A549 (cell line): Measurements from ENCODE around the gene TSSK6. TPM values are rescaled to one million over a fixed set of nuclear protein-coding genes. Genes with fewer than 3 reads are reported as not detected.

Source experiments
- ATAC-seq, 2 experiments: fragments of 200-7000 bp in 1 of 2; fragments of >200 bp in 1 of 2; cut with Nextera tagmentation in 1 of 2; cut with Tn5 transposase in 1 of 2; 3 replicates each; pipeline versions ENCODE4 v1.8.0 to v1.9.1; 2018 to 2020; ENCODE audit warnings: mild to moderate bottlenecking in 1 of 2, moderate library complexity in 1 of 2
- CTCF ChIA-PET: fragments of 300-600 bp; sonication (Branson Sonifier 250); formaldehyde crosslinking; extraction: SDS; loops from one replicate; lab custom pipeline; 2021; ENCODE audit warnings: antibody characterized with exemption, inconsistent platforms; lab: Yijun Ruan, JAX
- POLR2A ChIA-PET: fragments of 350-600 bp; formaldehyde crosslinking; extraction: SDS; loops from one replicate; lab custom pipeline; 2021; ENCODE audit warnings: antibody characterized with exemption, inconsistent platforms; lab: Yijun Ruan, JAX
- DNase-seq, 2 experiments: peaks; one replicate each; pipeline versions ENCODE4 v3.0.0 to v3.0.0-alpha.2; 2011 to 2016; ENCODE audit warnings: low read depth in 1 of 2, low spot score in 1 of 2
- FAIRE-seq: peaks from 2 replicates; lab custom pipeline; 2011; peaks lifted over from hg19 to GRCh38; lab: Jason Lieb, UNC
- H3K27ac ChIP-seq, 2 experiments: fragments of >200 bp; sonication (Bioruptor Twin); formaldehyde crosslinking; 3 replicates each; pipeline ENCODE4 v1.5.1; 2016 to 2017
- H3K4me1 ChIP-seq: fragments of >200 bp; sonication (Bioruptor Twin); formaldehyde crosslinking; 3 replicates; pipeline ENCODE4 v1.6.1; 2016
- H3K4me2 ChIP-seq: fragments of >200 bp; sonication (Bioruptor Twin); formaldehyde crosslinking; 3 replicates; pipeline ENCODE4 v1.6.1; 2016
- H3K4me3 ChIP-seq: fragments of >200 bp; sonication (Bioruptor Twin); formaldehyde crosslinking; 3 replicates; pipeline ENCODE4 v1.5.1; 2016
- H3K9me3 ChIP-seq: fragments of >200 bp; sonication (Bioruptor Twin); formaldehyde crosslinking; 3 replicates; pipeline ENCODE4 v1.6.1; 2016
- CEBPB ChIP-seq, 2 experiments: fragments of >200 bp in 1 of 2; sonication (Bioruptor Twin) in 1 of 2; formaldehyde crosslinking in 1 of 2; IDR thresholded peaks; 2 replicates each; pipeline ENCODE4 v1.6.1; 2012 to 2016
- CHD2 ChIP-seq: fragments of 150-350 bp; IDR thresholded peaks from 2 replicates; pipeline ENCODE4 v1.6.1; 2014; ENCODE audit warnings: low read length; ENCODE audit not compliant: partially characterized antibody
- EHF ChIP-seq: fragments of 250-450 bp; sonication (Bioruptor Pico); IDR thresholded peaks from 2 replicates; pipeline ENCODE4 v1.5.0; 2020; ENCODE audit warnings: mild to moderate bottlenecking
- EHMT2 ChIP-seq: fragments of 200-600 bp; sonication (generic); IDR thresholded peaks from 2 replicates; pipeline ENCODE4 v1.6.1; 2016; ENCODE audit warnings: antibody characterized with exemption, low read depth, mild to moderate bottlenecking, moderate library complexity
- EP300 ChIP-seq, 2 experiments: fragments of >200 bp; sonication (Bioruptor Twin); formaldehyde crosslinking; IDR thresholded peaks; 2 replicates in 1 of 2; 3 replicates in 1 of 2; pipeline ENCODE4 v1.6.1; 2016 to 2017
- ESRRA ChIP-seq: fragments of 150-350 bp; IDR thresholded peaks from 2 replicates; pipeline ENCODE4 v1.6.1; 2014; ENCODE audit warnings: mild to moderate bottlenecking, low read length, borderline replicate concordance
- FOXS1 ChIP-seq: fragments of 250-450 bp; sonication (Bioruptor Pico); IDR thresholded peaks from 2 replicates; pipeline ENCODE4 v1.5.0; 2020; ENCODE audit warnings: mild to moderate bottlenecking, moderate library complexity
- HDAC2 ChIP-seq: fragments of 200-600 bp; sonication (generic); IDR thresholded peaks from 2 replicates; pipeline ENCODE4 v1.6.1; 2016
- HOXA7 ChIP-seq: fragments of 250-450 bp; sonication (Bioruptor Pico); IDR thresholded peaks from 2 replicates; pipeline ENCODE4 v1.5.0; 2020; ENCODE audit warnings: mild to moderate bottlenecking, moderate library complexity
- HOXB13 ChIP-seq: fragments of 250-450 bp; sonication (Bioruptor Pico); IDR thresholded peaks from 2 replicates; pipeline ENCODE4 v1.5.0; 2020; ENCODE audit warnings: low read depth, mild to moderate bottlenecking, moderate library complexity
- HOXB5 ChIP-seq: fragments of 250-450 bp; sonication (Bioruptor Pico); IDR thresholded peaks from 2 replicates; pipeline ENCODE4 v1.5.0; 2020; ENCODE audit warnings: mild to moderate bottlenecking, moderate library complexity
- JUN ChIP-seq, 2 experiments: fragments of >200 bp; sonication (Bioruptor Twin); formaldehyde crosslinking; IDR thresholded peaks; 2 replicates in 1 of 2; 3 replicates in 1 of 2; pipeline ENCODE4 v1.6.1; 2016 to 2017
- KDM1A ChIP-seq: fragments of 200-600 bp; sonication (generic); IDR thresholded peaks from 2 replicates; pipeline ENCODE4 v1.6.1; 2016; ENCODE audit warnings: low read depth, mild to moderate bottlenecking
- KDM5A ChIP-seq: fragments of 200-600 bp; sonication (generic); IDR thresholded peaks from 2 replicates; pipeline ENCODE4 v1.6.1; 2016; ENCODE audit warnings: antibody characterized with exemption, mild to moderate bottlenecking
- MAFK ChIP-seq: fragments of 450-650 bp; IDR thresholded peaks from 2 replicates; pipeline ENCODE4 v1.6.1; 2014; ENCODE audit not compliant: partially characterized antibody
- MAZ ChIP-seq: fragments of 150-350 bp; IDR thresholded peaks from 2 replicates; pipeline ENCODE4 v1.6.1; 2014; ENCODE audit warnings: antibody characterized with exemption, low read depth, low read length, borderline replicate concordance
- MYC ChIP-seq: IDR thresholded peaks from 2 replicates; pipeline ENCODE4 v1.6.1; 2012; ENCODE audit warnings: mild to moderate bottlenecking, inconsistent platforms, low read length, improper control_type of control experiment, borderline replicate concordance
- POLR2A ChIP-seq: IDR thresholded peaks from 2 replicates; pipeline ENCODE4 v1.6.1; 2012; ENCODE audit warnings: mild to moderate bottlenecking, low read length
- POLR2AphosphoS2 ChIP-seq: conservative IDR thresholded peaks from 2 replicates; pipeline ENCODE4 v1.6.1; 2012; ENCODE audit warnings: low read length, improper control_type of control experiment, inconsistent platforms
- RARB ChIP-seq: fragments of 250-450 bp; sonication (Bioruptor Pico); IDR thresholded peaks from 2 replicates; pipeline ENCODE4 v1.8.0; 2021; ENCODE audit warnings: mild to moderate bottlenecking, moderate library complexity
- TFCP2L1 ChIP-seq: fragments of 250-450 bp; sonication (Bioruptor Pico); IDR thresholded peaks from 2 replicates; pipeline ENCODE4 v1.5.0; 2021; ENCODE audit warnings: mild to moderate bottlenecking
- TP53 ChIP-seq: fragments of 250-450 bp; sonication (Bioruptor Pico); IDR thresholded peaks from 2 replicates; pipeline ENCODE4 v1.5.0; 2021; ENCODE audit warnings: mild to moderate bottlenecking, moderate library complexity
- ZFP36 ChIP-seq: fragments of 450-650 bp; IDR thresholded peaks from 2 replicates; pipeline ENCODE4 v1.6.1; 2014; ENCODE audit warnings: borderline replicate concordance; ENCODE audit not compliant: partially characterized antibody
- ZSCAN20 ChIP-seq: fragments of 250-450 bp; sonication (Bioruptor Pico); IDR thresholded peaks from 2 replicates; pipeline ENCODE4 v1.8.0; 2022; ENCODE audit warnings: mild to moderate bottlenecking, moderate library complexity
- WGBS: methylation state at CpG from one replicate; pipeline ENCODE4 v1.1.6; 2017; ENCODE audit errors: missing lambda C conversion rate; 5-methylcytosine and 5-hydroxymethylcytosine counted together
- polyA plus RNA-seq, 4 experiments: library from polyadenylated mRNA; depleted of rRNA in 3 of 4; stranded (reverse); fragments of >200 nt; fragmentation: RNase III in 1 of 4; extraction: RNeasy Plus Mini Kit Qiagen cat#74134 plus additional on column Dnase treatment in 1 of 4; gene quantifications; 2 replicates in 3 of 4; 3 replicates in 1 of 4; pipeline ENCODE4 v1.2.3, GENCODE V29; 2011 to 2017
- TF ChIP-seq, protein P1 (sequence below): fragments of >200 bp; sonication (Bioruptor Twin); formaldehyde crosslinking; IDR thresholded peaks from 2 replicates; pipeline ENCODE4 v1.6.1; 2016
- TF ChIP-seq, protein P2 (sequence below): fragments of 150-350 bp; IDR thresholded peaks from 2 replicates; pipeline ENCODE4 v1.6.1; 2014; ENCODE audit warnings: low read depth, mild to moderate bottlenecking, low read length
- TF ChIP-seq, protein P3 (sequence below): IDR thresholded peaks from 2 replicates; pipeline ENCODE4 v1.6.1; 2012; ENCODE audit warnings: low read depth, borderline replicate concordance

The TSSK6 gene
- polyA plus RNA-seq, 2 of the 4 experiments (the other 2 are of a cell fraction), result 1.4 to 1.8 TPM

DNA sequence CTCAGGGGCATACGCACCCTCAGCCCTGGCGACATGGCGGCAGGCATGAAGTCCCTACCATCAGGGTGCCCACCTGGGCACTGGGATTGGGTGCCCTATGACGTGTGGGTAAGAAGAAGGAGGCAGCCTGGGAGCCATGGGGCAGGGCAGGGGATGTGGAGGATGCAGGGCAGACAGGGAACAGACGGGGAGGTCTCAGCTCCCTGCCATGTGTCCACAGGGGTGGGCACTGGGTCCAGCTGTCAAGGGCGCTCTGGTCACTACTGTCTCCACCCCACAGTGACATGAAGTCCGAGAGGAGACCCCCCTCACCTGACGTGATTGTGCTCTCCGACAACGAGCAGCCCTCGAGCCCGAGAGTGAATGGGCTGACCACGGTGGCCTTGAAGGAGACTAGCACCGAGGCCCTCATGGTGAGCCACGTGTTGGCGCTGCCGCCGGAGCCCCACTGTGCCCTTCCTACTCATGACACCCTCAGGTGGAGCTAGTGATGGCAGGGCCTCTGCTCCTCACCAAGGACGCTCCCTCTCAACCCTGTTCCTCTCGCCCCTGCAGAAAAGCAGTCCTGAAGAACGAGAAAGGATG, 23.2 kb downstream of the TSSK6 start:
- ATAC-seq, result no peak
- ChIA-PET POLR2A (no interaction called here), CTCF (interaction anchor here (0.6 to 4.9 kb wide), 8 partner anchors 11 to 945 kb away, joined by 3 to 53 read pairs (median 4); no protein-coding TSS in a partner anchor)
- Histone ChIP-seq H3K4me2 (no peak overlapping the region), H3K4me1 (peaks cover 20% of the 10 kb centered on the region; the same call in 2 of the 3 replicates), H3K4me3 (no peak overlapping the region), H3K27ac (no peak overlapping the region), H3K9me3 (no peaks in the 10 kb centered on the region)
- TF ChIP-seq ZSCAN20 (CRISPR knock-in tag) (no peak), CEBPB (IDR thresholded peaks at IDR 0.05) (no peak), RARB (CRISPR knock-in tag) (no peak), POLR2A (no peak), POLR2AphosphoS2 (no peak), TP53 (CRISPR knock-in tag) (no peak), MAFK (no peak), KDM5A (no peak), HOXB13 (CRISPR knock-in tag) (no peak), ZFP36 (no peak), CHD2 (no peak), HOXA7 (no peak)
- TF ChIP-seq, protein P1, sequence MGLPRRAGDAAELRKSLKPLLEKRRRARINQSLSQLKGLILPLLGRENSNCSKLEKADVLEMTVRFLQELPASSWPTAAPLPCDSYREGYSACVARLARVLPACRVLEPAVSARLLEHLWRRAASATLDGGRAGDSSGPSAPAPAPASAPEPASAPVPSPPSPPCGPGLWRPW, result no peak
- FAIRE-seq, result no peak
- DNase-seq, result no peak
- WGBS, result 86% methylated on average over 12 of the region's 21 CpGs

GRCh38 chr19:19491321-19492025, 23.9 kb downstream of the TSSK6 start:
- H3K4me2 ChIP-seq, result no peak overlapping the region
- no peak overlapping the region for H3K4me3 ChIP-seq
- no peak overlapping the region for H3K27ac ChIP-seq
- no peak for FAIRE-seq
- H3K4me1 ChIP-seq, result peaks cover 20% of the 10 kb centered on the region; the same call in 2 of the 3 replicates
- no peak for ATAC-seq
- no peak for DNase-seq
- CTCF ChIA-PET, result interaction anchor here (0.7 to 4.9 kb wide), 28 partner anchors 8 to 444 kb away, joined by 3 to 53 read pairs (median 5); partner anchors contain the start of genes GATAD2A, NDUFA13 and TSSK6
- TF ChIP-seq MYC (no peak), TFCP2L1 (CRISPR knock-in tag) (no peak), EHMT2 (no peak), EP300 (IDR thresholded peaks at IDR 0.05) (no peak), HOXB13 (CRISPR knock-in tag) (no peak), EHF (CRISPR knock-in tag) (no peak), ESRRA (no peak), ZFP36 (no peak), JUN (IDR thresholded peaks at IDR 0.05) (no peak), HOXB5 (CRISPR knock-in tag) (no peak), HDAC2 (no peak), KDM1A (no peak), FOXS1 (CRISPR knock-in tag) (no peak), MAZ (no peak), RARB (CRISPR knock-in tag) (no peak)
- TF ChIP-seq, protein P1, result no peak
- TF ChIP-seq, protein P2, sequence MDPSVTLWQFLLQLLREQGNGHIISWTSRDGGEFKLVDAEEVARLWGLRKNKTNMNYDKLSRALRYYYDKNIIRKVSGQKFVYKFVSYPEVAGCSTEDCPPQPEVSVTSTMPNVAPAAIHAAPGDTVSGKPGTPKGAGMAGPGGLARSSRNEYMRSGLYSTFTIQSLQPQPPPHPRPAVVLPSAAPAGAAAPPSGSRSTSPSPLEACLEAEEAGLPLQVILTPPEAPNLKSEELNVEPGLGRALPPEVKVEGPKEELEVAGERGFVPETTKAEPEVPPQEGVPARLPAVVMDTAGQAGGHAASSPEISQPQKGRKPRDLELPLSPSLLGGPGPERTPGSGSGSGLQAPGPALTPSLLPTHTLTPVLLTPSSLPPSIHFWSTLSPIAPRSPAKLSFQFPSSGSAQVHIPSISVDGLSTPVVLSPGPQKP, result no peak
- TF ChIP-seq, protein P3, sequence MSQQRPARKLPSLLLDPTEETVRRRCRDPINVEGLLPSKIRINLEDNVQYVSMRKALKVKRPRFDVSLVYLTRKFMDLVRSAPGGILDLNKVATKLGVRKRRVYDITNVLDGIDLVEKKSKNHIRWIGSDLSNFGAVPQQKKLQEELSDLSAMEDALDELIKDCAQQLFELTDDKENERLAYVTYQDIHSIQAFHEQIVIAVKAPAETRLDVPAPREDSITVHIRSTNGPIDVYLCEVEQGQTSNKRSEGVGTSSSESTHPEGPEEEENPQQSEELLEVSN, result no peak
- POLR2A ChIA-PET, result no interaction called here
- 75% methylated on average over 7 of the region's 15 CpGs for WGBS
- H3K9me3 ChIP-seq, result no peaks in the 10 kb centered on the region
